Measurements from ENCODE around the gene NELFCD.
A peak's percentile ranks its signal among the peaks of the same experiment; 100 is the strongest.

The NELFCD gene

GRCh38 chr20:59001449-59002171 is 20.6 kb downstream of the NELFCD start:
- H3K27ac ChIP-seq (ENCODE audit: insufficient read depth in 1 of 2, low read depth in 1 of 2, low read length in 2 of 2, poor library complexity in 1 of 2, severe bottlenecking in 2 of 2) = no peak overlapping the region
- no peaks in the 10 kb centered on the region for H3K27me3 ChIP-seq (replicated peaks in 2 of 5; ENCODE audit: control insufficient read depth in 4 of 5, insufficient read depth in 5 of 5, low read length in 4 of 5)
- no peak for DNase-seq
- WGBS (ENCODE audit: insufficient coverage) = 98% methylated on average over 25 of the region's 27 CpGs
- no peaks in the 10 kb centered on the region for H3K9me3 ChIP-seq (ENCODE audit: control extremely low read depth in 1 of 5, control insufficient read depth in 4 of 5, insufficient read depth in 2 of 5, low read depth in 1 of 5, low read length in 4 of 5)
- CTCF ChIA-PET = no interaction called here
- H3K4me1 ChIP-seq (ENCODE audit: control extremely low read depth in 1 of 4, control insufficient read depth in 4 of 4, insufficient read depth in 4 of 4, low read length in 3 of 4) = peaks cover 0 to 34% (median 30%) of the 10 kb centered on the region in 4 experiments
- no peak overlapping the region for H3K4me3 ChIP-seq (ENCODE audit: control insufficient read depth in 1 of 7, extremely low read depth in 1 of 7, insufficient read depth in 4 of 7, low read depth in 2 of 7, low read length in 6 of 7)
- POLR2A ChIA-PET = no interaction called here
- peaks cover 2 to 43% (median 32%) of the 10 kb centered on the region in 4 experiments for H3K36me3 ChIP-seq (ENCODE audit: control insufficient read depth in 4 of 4, insufficient read depth in 4 of 4, low read length in 3 of 4)

GRCh38 chr20:59002388-59002787 is 21.3 kb downstream of the NELFCD start:
- peaks cover 0 to 38% (median 26%) of the 10 kb centered on the region in 4 experiments for H3K36me3 ChIP-seq (ENCODE audit: control insufficient read depth in 4 of 4, insufficient read depth in 4 of 4, low read length in 3 of 4)
- no peak overlapping the region for H3K4me3 ChIP-seq (ENCODE audit: control insufficient read depth in 1 of 7, extremely low read depth in 1 of 7, insufficient read depth in 4 of 7, low read depth in 2 of 7, low read length in 6 of 7)
- POLR2A ChIA-PET = no interaction called here
- WGBS (ENCODE audit: insufficient coverage) = 100% methylated on average over 6 of the region's 8 CpGs
- peaks cover 0 to 39% (median 33%) of the 10 kb centered on the region in 4 experiments for H3K4me1 ChIP-seq (ENCODE audit: control extremely low read depth in 1 of 4, control insufficient read depth in 4 of 4, insufficient read depth in 4 of 4, low read length in 3 of 4)
- CTCF ChIA-PET = no interaction called here
- no peaks in the 10 kb centered on the region for H3K9me3 ChIP-seq (ENCODE audit: control extremely low read depth in 1 of 5, control insufficient read depth in 4 of 5, insufficient read depth in 2 of 5, low read depth in 1 of 5, low read length in 4 of 5)
- H3K27ac ChIP-seq (ENCODE audit: insufficient read depth in 1 of 2, low read depth in 1 of 2, low read length in 2 of 2, poor library complexity in 1 of 2, severe bottlenecking in 2 of 2) = no peak overlapping the region
- DNase-seq = no peak
- H3K27me3 ChIP-seq (replicated peaks in 2 of 5; ENCODE audit: control insufficient read depth in 4 of 5, insufficient read depth in 5 of 5, low read length in 4 of 5) = no peaks in the 10 kb centered on the region

- H3K36me3 ChIP-seq (ENCODE audit: control insufficient read depth in 4 of 4, insufficient read depth in 4 of 4, low read length in 3 of 4) = peaks cover 0 to 32% (median 20%) of the 10 kb centered on the region in 4 experiments
- ChIA-PET CTCF (no interaction called here), POLR2A (no interaction called here)
- H3K4me3 ChIP-seq (ENCODE audit: control insufficient read depth in 1 of 7, extremely low read depth in 1 of 7, insufficient read depth in 4 of 7, low read depth in 2 of 7, low read length in 6 of 7) = no peak overlapping the region
- WGBS (ENCODE audit: insufficient coverage) = 96% methylated on average over 17 of the region's 17 CpGs
- H3K27me3 ChIP-seq (replicated peaks in 2 of 5; ENCODE audit: control insufficient read depth in 4 of 5, insufficient read depth in 5 of 5, low read length in 4 of 5) = no peaks in the 10 kb centered on the region
- H3K9me3 ChIP-seq (ENCODE audit: control extremely low read depth in 1 of 5, control insufficient read depth in 4 of 5, insufficient read depth in 2 of 5, low read depth in 1 of 5, low read length in 4 of 5) = no peaks in the 10 kb centered on the region
- H3K4me1 ChIP-seq (ENCODE audit: control extremely low read depth in 1 of 4, control insufficient read depth in 4 of 4, insufficient read depth in 4 of 4, low read length in 3 of 4) = peaks cover 0 to 44% (median 38%) of the 10 kb centered on the region in 4 experiments
- no peak for DNase-seq
- no peak overlapping the region for H3K27ac ChIP-seq (ENCODE audit: insufficient read depth in 1 of 2, low read depth in 1 of 2, low read length in 2 of 2, poor library complexity in 1 of 2, severe bottlenecking in 2 of 2)
Observed at GRCh38 chr20:59002874-59003399, 21.9 kb downstream of the NELFCD start.

GRCh38 chr20:59003836-59004492 is 22.9 kb downstream of the NELFCD start:
- H3K9me3 ChIP-seq (ENCODE audit: control extremely low read depth in 1 of 5, control insufficient read depth in 4 of 5, insufficient read depth in 2 of 5, low read depth in 1 of 5, low read length in 4 of 5) = no peaks in the 10 kb centered on the region
- H3K4me3 ChIP-seq (ENCODE audit: control insufficient read depth in 1 of 7, extremely low read depth in 1 of 7, insufficient read depth in 4 of 7, low read depth in 2 of 7, low read length in 6 of 7) = peak overlapping the region in 2 of 7 experiments; percentile 10 to 16
- CTCF ChIA-PET = no interaction called here
- no peaks in the 10 kb centered on the region for H3K27me3 ChIP-seq (replicated peaks in 2 of 5; ENCODE audit: control insufficient read depth in 4 of 5, insufficient read depth in 5 of 5, low read length in 4 of 5)
- POLR2A ChIA-PET = interaction anchor here (2.8 kb wide), 1 partner anchor 28 kb away, joined by 9 read pairs; the partner anchor contains the start of gene ATP5F1E
- 93% methylated on average over 9 of the region's 16 CpGs for WGBS (ENCODE audit: insufficient coverage)
- H3K4me1 ChIP-seq (ENCODE audit: control extremely low read depth in 1 of 4, control insufficient read depth in 4 of 4, insufficient read depth in 4 of 4, low read length in 3 of 4) = peaks cover 0 to 55% (median 41%) of the 10 kb centered on the region in 4 experiments
- H3K36me3 ChIP-seq (ENCODE audit: control insufficient read depth in 4 of 4, insufficient read depth in 4 of 4, low read length in 3 of 4) = peaks cover 0 to 31% (median 17%) of the 10 kb centered on the region in 4 experiments
- DNase-seq = no peak
- H3K27ac ChIP-seq (ENCODE audit: insufficient read depth in 1 of 2, low read depth in 1 of 2, low read length in 2 of 2, poor library complexity in 1 of 2, severe bottlenecking in 2 of 2) = peak overlapping the region in 1 of 2 experiments; percentile 66

- 19% methylated on average over 3 of the region's 4 CpGs for WGBS (ENCODE audit: insufficient coverage)
- ChIA-PET CTCF (no interaction called here), POLR2A (interaction anchor here (2.8 kb wide), 1 partner anchor 28 kb away, joined by 9 read pairs; the partner anchor contains the start of gene ATP5F1E)
- Histone ChIP-seq H3K36me3 (ENCODE audit: control insufficient read depth in 4 of 4, insufficient read depth in 4 of 4, low read length in 3 of 4) (peaks cover 0 to 28% (median 14%) of the 10 kb centered on the region in 4 experiments), H3K4me1 (ENCODE audit: control extremely low read depth in 1 of 4, control insufficient read depth in 4 of 4, insufficient read depth in 4 of 4, low read length in 3 of 4) (peaks cover 0 to 56% (median 41%) of the 10 kb centered on the region in 4 experiments), H3K27me3 (replicated peaks in 2 of 5; ENCODE audit: control insufficient read depth in 4 of 5, insufficient read depth in 5 of 5, low read length in 4 of 5) (no peaks in the 10 kb centered on the region), H3K4me3 (ENCODE audit: control insufficient read depth in 1 of 7, extremely low read depth in 1 of 7, insufficient read depth in 4 of 7, low read depth in 2 of 7, low read length in 6 of 7) (peak overlapping the region in 3 of 7 experiments; percentile 6 to 59 (median 48)), H3K9me3 (ENCODE audit: control extremely low read depth in 1 of 5, control insufficient read depth in 4 of 5, insufficient read depth in 2 of 5, low read depth in 1 of 5, low read length in 4 of 5) (no peaks in the 10 kb centered on the region), H3K27ac (ENCODE audit: insufficient read depth in 1 of 2, low read depth in 1 of 2, low read length in 2 of 2, poor library complexity in 1 of 2, severe bottlenecking in 2 of 2) (peak overlapping the region in 1 of 2 experiments; percentile 66)
- peak; percentile 72 to 90 (median 89) for DNase-seq
Observed at GRCh38 chr20:59004493-59004762, 23.4 kb downstream of the NELFCD start.

- POLR2A ChIA-PET = interaction anchor here (0.8 to 2.8 kb wide), 2 partner anchors 12 to 27 kb away, joined by 3 to 9 read pairs; partner anchors contain the start of gene ATP5F1E
- peaks cover 0 to 56% (median 41%) of the 10 kb centered on the region in 4 experiments for H3K4me1 ChIP-seq (ENCODE audit: control extremely low read depth in 1 of 4, control insufficient read depth in 4 of 4, insufficient read depth in 4 of 4, low read length in 3 of 4)
Observed at GRCh38 chr20:59004763-59005522, 23.9 kb downstream of the NELFCD start.

More at GRCh38 chr20:59004763-59005522, 23.9 kb downstream of the NELFCD start:
- DNase-seq = peak; percentile 36 to 85 (median 84)
- Histone ChIP-seq H3K4me3 (ENCODE audit: control insufficient read depth in 1 of 7, extremely low read depth in 1 of 7, insufficient read depth in 4 of 7, low read depth in 2 of 7, low read length in 6 of 7) (peak overlapping the region in 5 of 7 experiments; percentile 10 to 72 (median 48)), H3K36me3 (ENCODE audit: control insufficient read depth in 4 of 4, insufficient read depth in 4 of 4, low read length in 3 of 4) (peaks cover 0 to 26% (median 12%) of the 10 kb centered on the region in 4 experiments), H3K9me3 (ENCODE audit: control extremely low read depth in 1 of 5, control insufficient read depth in 4 of 5, insufficient read depth in 2 of 5, low read depth in 1 of 5, low read length in 4 of 5) (no peaks in the 10 kb centered on the region), H3K27me3 (replicated peaks in 2 of 5; ENCODE audit: control insufficient read depth in 4 of 5, insufficient read depth in 5 of 5, low read length in 4 of 5) (no peaks in the 10 kb centered on the region), H3K27ac (ENCODE audit: insufficient read depth in 1 of 2, low read depth in 1 of 2, low read length in 2 of 2, poor library complexity in 1 of 2, severe bottlenecking in 2 of 2) (peak overlapping the region in 1 of 2 experiments; percentile 66)
- CTCF ChIA-PET = no interaction called here
- 9% methylated on average over 10 of the region's 17 CpGs for WGBS (ENCODE audit: insufficient coverage)

All from common myeloid progenitor, CD34-positive (primary cell).